Skeletal muscle tissue (tissue), 4 donors: Measurements from ENCODE around the gene SNX2. TPM values are rescaled to one million over a fixed set of nuclear protein-coding genes. Genes with fewer than 3 reads are reported as not detected.

ENCODE experiments used
- H3K27ac ChIP-seq: one replicate; pipeline ENCODE4 v1.7.0; 2013; ENCODE audit warnings: mild to moderate bottlenecking, low read depth, low read length, inconsistent platforms
- H3K27me3 ChIP-seq, 3 donors: one replicate each; pipeline ENCODE4 v1.7.0; 2013; ENCODE audit warnings: low read length in 3 of 3; ENCODE audit not compliant: control insufficient read depth in 3 of 3, insufficient read depth in 3 of 3
- H3K36me3 ChIP-seq, 3 donors: one replicate each; pipeline ENCODE4 v1.7.0; 2013; ENCODE audit warnings: low read length in 3 of 3; ENCODE audit not compliant: control insufficient read depth in 3 of 3, insufficient read depth in 3 of 3
- H3K4me1 ChIP-seq, 3 donors: one replicate each; pipeline ENCODE4 v1.7.0; 2013; ENCODE audit warnings: low read length in 3 of 3, mild to moderate bottlenecking in 3 of 3; ENCODE audit not compliant: control insufficient read depth in 3 of 3, insufficient read depth in 3 of 3
- H3K4me3 ChIP-seq, 3 donors: one replicate each; pipeline ENCODE4 v1.7.0; 2013; ENCODE audit warnings: low read length in 3 of 3
- H3K9ac ChIP-seq, 3 donors: one replicate each; pipeline ENCODE4 v1.7.0; 2013; ENCODE audit warnings: low read length in 3 of 3, mild to moderate bottlenecking in 3 of 3, moderate library complexity in 2 of 3, low read depth in 1 of 3
- H3K9me3 ChIP-seq, 3 donors: one replicate each; pipeline ENCODE4 v1.7.0; 2013; ENCODE audit warnings: low read length in 3 of 3; ENCODE audit not compliant: control insufficient read depth in 3 of 3
- total RNA-seq: library from RNA; depleted of rRNA; stranded (reverse); fragments of >200 nt; gene quantifications from one replicate; pipeline ENCODE4 v1.2.3, GENCODE V29; 2014
- donor health status: Osteomylitis.

Gene SNX2
- total RNA-seq, 1 donor from 2014 or later: 37.6 TPM

DNA sequence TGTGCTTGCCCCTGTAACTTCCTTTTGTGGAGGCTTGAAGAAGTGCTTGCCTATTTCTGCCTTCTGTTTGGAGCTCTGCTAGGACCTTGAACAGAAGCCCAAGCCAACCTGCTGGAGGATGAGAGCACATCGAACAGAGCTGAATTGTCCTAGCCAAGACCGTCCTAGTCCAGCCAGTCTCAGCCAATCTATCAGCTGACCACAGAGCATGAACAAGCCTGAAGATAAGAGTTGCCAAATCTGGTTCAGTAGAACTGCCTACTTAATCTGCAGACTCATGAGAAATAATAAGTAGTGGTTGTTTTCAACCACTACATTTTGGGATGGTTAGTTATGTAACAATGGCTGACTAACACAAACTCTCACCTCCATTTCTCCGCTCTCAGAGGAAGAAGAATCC is 4.4 kb upstream of the SNX2 start:
- Histone ChIP-seq H3K36me3 (no peaks in the 10 kb centered on the region), H3K4me3 (no peak overlapping the region), H3K27ac (no peak overlapping the region), H3K4me1 (peaks cover 0 to 3% (median 0%) of the 10 kb centered on the region in 3 donors), H3K9ac (no peak overlapping the region), H3K27me3 (peaks cover 0 to 3% (median 0%) of the 10 kb centered on the region in 3 donors), H3K9me3 (no peaks in the 10 kb centered on the region)

DNA sequence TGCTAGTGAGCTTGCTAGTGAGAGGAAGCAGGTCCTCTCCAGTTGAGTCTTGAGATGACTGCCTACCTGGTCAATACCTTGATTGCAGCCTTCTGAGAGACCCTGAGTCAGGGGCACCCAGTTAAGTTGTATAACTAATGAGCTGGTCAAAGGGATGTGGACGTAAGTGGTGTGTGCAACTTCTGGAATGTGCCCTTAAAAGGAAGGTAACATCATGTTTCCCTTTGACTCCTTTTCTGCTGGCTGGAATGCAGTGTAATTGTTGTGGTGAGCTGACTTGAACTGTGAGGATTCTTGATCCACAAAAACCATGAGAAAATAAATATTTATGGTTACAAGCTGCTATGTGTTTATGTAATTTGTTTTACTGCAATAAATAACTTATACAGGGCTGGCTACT is 2.4 kb upstream of the SNX2 start:
- peaks cover 0 to 3% (median 0%) of the 10 kb centered on the region in 3 donors for H3K27me3 ChIP-seq
- no peaks in the 10 kb centered on the region for H3K9me3 ChIP-seq
- no peak overlapping the region for H3K27ac ChIP-seq
- H3K9ac ChIP-seq: no peak overlapping the region
- no peaks in the 10 kb centered on the region for H3K36me3 ChIP-seq
- no peak overlapping the region for H3K4me3 ChIP-seq
- peaks cover 0 to 9% (median 3%) of the 10 kb centered on the region in 3 donors for H3K4me1 ChIP-seq

DNA sequence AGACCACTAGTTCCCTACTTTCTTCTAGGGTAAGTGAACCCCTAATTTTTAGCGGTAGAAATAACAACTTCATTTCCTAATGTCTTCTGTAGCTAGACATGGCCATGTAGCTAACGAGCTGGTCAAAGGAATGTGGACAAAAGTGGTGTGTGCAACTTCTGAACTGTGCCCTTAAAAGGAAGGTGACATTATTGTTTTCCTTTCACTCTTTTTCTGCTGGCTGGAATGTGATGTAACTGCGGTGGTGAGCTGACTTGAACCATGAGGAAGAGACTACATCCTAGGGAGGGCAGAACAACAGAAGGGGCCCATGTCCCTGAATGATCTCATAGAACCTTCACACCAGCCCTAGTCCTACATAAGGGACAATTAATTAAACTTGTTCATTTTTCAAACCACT is 1.3 kb upstream of the SNX2 start:
- peaks cover 0 to 3% (median 0%) of the 10 kb centered on the region in 3 donors for H3K27me3 ChIP-seq
- H3K9ac ChIP-seq: no peak overlapping the region
- no peak overlapping the region for H3K4me3 ChIP-seq
- no peaks in the 10 kb centered on the region for H3K9me3 ChIP-seq
- H3K36me3 ChIP-seq: no peaks in the 10 kb centered on the region
- H3K4me1 ChIP-seq: peaks cover 0 to 9% (median 3%) of the 10 kb centered on the region in 3 donors
- no peak overlapping the region for H3K27ac ChIP-seq

DNA sequence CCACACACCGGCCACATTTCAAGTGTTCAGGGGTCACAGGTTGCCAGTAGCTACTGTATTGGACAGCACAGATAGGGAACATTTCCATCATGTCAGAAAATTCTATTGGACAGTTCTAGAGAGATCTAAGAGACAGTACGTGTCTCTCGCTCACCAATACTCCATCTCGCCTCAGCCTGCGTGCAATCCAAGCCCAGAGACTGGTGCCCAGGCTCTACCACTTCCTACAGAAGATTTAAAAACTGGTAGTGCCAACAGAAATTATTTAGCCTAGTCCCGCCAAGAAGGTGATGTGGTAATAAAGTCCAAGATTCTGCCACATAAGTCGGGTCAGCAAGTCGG is 390 bp upstream of the SNX2 start:
- Histone ChIP-seq H3K4me1 (peaks cover 0 to 9% (median 3%) of the 10 kb centered on the region in 3 donors), H3K9ac (peak overlapping the region; percentile 65 to 73 (median 71)), H3K36me3 (no peaks in the 10 kb centered on the region), H3K27ac (peak overlapping the region; percentile 39), H3K4me3 (peak overlapping the region; percentile 74 to 98 (median 82)), H3K9me3 (no peaks in the 10 kb centered on the region), H3K27me3 (peaks cover 0 to 3% (median 0%) of the 10 kb centered on the region in 3 donors)

DNA sequence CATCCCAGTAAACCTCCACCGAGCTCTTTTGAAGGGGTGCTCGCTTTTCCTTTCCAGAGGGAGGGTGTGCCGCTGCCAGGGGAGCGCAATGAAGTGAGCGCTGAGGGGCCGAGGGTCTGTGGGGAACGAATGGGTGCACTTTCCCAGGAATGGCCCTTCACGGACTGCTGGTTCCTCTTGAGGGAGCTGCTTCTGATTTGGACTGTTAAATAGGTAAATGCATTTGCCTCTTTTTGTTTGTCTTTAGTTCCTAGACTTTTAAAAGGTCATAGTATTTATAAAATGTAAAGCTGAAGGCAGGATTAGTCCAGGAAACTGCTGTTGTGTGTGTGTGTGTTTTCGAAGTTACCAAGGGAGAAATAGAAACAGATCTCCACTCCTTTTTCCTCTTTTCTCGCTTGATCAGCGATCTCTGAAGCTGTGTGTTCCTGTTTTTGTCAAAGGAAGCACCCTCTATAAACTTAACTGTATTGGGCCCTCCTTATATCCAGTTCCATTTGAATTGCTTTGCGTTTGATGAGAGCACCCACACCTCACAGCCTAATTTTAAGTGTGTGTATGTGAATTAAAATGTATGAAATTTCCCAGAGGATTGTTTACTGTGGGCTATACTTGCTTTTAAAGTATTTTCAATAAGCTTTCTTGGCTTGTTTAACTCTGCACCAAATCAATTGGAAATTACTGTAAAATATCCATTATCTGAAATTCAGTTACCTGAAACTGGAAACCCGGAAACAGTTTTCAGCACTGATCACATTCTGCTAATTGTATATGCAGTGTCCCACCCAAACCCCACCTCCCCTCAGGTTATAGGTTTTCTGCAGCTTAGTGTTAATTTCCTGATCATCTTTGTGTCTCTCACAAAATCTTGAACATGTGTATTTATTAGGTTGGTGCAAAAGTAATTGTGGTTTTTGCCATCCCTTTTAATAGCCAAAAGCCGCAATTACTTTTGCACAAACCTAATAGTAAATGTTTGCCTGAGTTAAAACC is 966 bp downstream of the SNX2 start:
- H3K27ac ChIP-seq: peak overlapping the region; percentile 92
- peak overlapping the region; percentile 88 to 98 (median 93) for H3K4me3 ChIP-seq
- peak overlapping the region; percentile 91 to 94 (median 94) for H3K9ac ChIP-seq
- peaks cover 0 to 9% (median 3%) of the 10 kb centered on the region in 3 donors for H3K4me1 ChIP-seq
- no peaks in the 10 kb centered on the region for H3K36me3 ChIP-seq
- H3K27me3 ChIP-seq: no peaks in the 10 kb centered on the region
- no peaks in the 10 kb centered on the region for H3K9me3 ChIP-seq

DNA sequence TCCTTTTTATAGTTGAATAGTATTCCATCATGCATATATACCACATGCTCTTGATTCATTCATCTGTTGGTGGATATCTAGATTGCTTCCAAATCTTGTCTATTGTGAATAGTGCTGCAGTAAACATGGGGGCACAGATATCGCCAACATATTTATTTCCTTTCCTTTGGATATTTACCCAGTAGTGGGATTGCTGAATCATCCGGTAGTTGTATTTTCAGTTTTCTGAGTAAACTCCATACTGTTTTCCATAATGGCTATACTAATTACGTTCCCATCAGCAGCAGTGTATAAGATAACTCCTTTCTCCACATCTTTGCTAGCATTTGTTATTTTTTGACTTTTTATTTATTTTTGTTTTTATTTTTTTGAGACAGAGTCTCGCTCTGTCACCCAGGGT is 3.3 kb downstream of the SNX2 start:
- Histone ChIP-seq H3K27ac (no peak overlapping the region), H3K4me1 (peaks cover 0 to 9% (median 3%) of the 10 kb centered on the region in 3 donors), H3K9me3 (no peaks in the 10 kb centered on the region), H3K36me3 (no peaks in the 10 kb centered on the region), H3K4me3 (no peak overlapping the region), H3K27me3 (no peaks in the 10 kb centered on the region), H3K9ac (no peak overlapping the region)

DNA sequence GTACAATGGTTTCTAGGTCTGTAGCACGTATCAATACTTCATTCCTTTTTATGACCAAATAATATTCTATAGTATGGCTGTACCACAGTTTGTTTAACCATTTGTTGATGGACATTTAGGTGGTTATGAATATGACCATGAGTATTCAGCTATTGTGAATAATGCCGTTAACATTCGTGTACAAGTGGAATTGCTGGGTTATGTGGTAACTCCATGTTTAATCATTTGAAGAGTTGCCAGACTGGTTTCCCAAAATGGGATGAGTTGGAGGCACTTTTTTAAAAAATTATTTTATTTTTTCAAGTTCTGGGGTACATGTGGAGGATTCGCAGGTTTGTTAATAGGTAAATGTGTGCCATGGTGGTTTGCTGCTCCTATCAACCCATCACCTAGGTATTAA is 4.6 kb downstream of the SNX2 start:
- Histone ChIP-seq H3K27me3 (no peaks in the 10 kb centered on the region), H3K9me3 (no peaks in the 10 kb centered on the region), H3K36me3 (no peaks in the 10 kb centered on the region), H3K27ac (no peak overlapping the region), H3K4me1 (peaks cover 0 to 8% (median 3%) of the 10 kb centered on the region in 3 donors), H3K4me3 (no peak overlapping the region), H3K9ac (no peak overlapping the region)

DNA sequence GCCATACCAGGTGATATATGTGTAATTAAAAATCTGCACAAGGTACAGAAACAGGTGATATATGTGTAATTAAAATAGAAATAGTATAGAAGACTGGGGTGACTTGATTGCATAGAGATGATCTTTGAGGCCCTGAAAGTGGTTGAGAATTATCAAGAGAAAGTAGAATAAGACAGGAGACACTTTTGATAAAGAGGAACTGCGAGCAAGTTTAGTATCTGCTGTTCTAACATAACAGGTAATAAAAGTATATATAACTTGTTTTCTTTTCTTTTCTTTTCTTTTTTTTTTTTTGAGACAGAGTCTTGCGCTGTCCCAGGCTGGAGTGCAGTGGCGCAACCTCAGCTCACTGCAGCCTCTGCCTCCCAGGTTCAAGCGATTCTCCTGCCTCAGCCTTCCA is 5.4 kb downstream of the SNX2 start:
- no peak overlapping the region for H3K27ac ChIP-seq
- H3K9me3 ChIP-seq: no peaks in the 10 kb centered on the region
- H3K27me3 ChIP-seq: no peaks in the 10 kb centered on the region
- H3K4me3 ChIP-seq: no peak overlapping the region
- no peak overlapping the region for H3K9ac ChIP-seq
- peaks cover 0 to 6% (median 3%) of the 10 kb centered on the region in 3 donors for H3K4me1 ChIP-seq
- no peaks in the 10 kb centered on the region for H3K36me3 ChIP-seq

DNA sequence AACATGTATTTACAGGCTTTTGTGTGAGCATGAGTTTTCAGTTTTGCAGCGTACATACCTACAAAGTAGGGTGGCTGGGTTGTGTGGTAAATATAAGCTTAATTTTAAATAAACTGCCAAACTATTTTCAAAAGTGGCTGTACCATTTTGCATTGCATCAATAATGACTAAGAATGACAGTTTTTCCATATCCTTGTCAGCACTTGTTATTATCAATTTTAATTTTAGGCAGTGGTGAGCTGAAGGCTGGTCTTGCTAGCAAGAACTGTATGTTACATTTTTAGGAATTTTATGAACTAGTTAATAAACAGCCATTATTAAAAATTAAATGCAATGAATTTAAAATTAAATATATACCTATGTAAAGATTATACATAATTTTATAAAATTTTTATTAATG is 6.6 kb downstream of the SNX2 start:
- Histone ChIP-seq H3K4me1 (no peaks in the 10 kb centered on the region), H3K36me3 (no peaks in the 10 kb centered on the region), H3K9ac (no peak overlapping the region), H3K27ac (no peak overlapping the region), H3K9me3 (no peaks in the 10 kb centered on the region), H3K27me3 (no peaks in the 10 kb centered on the region), H3K4me3 (no peak overlapping the region)

DNA sequence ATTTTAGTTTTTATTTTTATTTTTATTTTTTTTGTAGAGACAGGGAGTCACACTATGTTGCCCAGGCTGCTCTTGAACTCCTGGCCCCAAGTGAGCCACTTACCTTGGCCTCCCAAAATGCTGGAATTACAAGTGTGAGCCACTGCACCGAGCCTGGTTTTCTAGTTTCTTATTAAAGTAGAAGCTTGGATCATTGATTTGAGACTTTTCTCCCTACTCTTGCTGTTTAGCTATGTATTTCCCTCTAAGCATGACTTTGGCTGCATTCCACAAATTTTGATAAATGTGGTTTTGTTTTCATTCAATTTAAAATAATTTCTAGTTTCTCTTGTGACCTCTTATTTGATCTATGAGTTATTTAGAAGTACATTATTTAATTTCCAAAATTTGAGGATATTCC is 10.4 kb downstream of the SNX2 start:
- Histone ChIP-seq H3K4me1 (no peaks in the 10 kb centered on the region), H3K9ac (no peak overlapping the region), H3K36me3 (no peaks in the 10 kb centered on the region), H3K27me3 (no peaks in the 10 kb centered on the region), H3K27ac (no peak overlapping the region), H3K4me3 (no peak overlapping the region), H3K9me3 (no peaks in the 10 kb centered on the region)
